Heart left ventricle (tissue), 13 donors: ENCODE results near the gene TRIM44.

Experiments
- CTCF ChIP-seq, 12 donors: fragments of 200-600 bp; sonication (generic) in 4 of 12; IDR thresholded peaks; one replicate each; pipeline versions ENCODE4 v1.5.0 to v1.8.0; 2018 to 2022; ENCODE audit warnings: antibody characterized with exemption in 12 of 12, mild to moderate bottlenecking in 5 of 12
- POLR2A ChIP-seq, 2 donors: fragments of 450-650 bp; IDR thresholded peaks; one replicate each; pipeline ENCODE4 v1.6.1; 2017; ENCODE audit warnings: antibody characterized with exemption in 2 of 2, mild to moderate bottlenecking in 2 of 2, moderate library complexity in 2 of 2
- donor health status: ischemic (EF 13 %, LVEDD 7.1; RV severe dilation, severe dysfunction).
- donor health status: DM: no; HTN: yes; CAD: no.
- donor health status: DM: no; HTN: no; CAD: no.
- donor health status: ischemic (EF 25% LVEDD 6.9; RV normal size, moderate dysfunction).
- donor health status: ischemic (EF 25% LVEDD 5.7; RV mildly dilated, moderate dysfunction).
- donor health status: ischemic (EF 35%, LVEDD 5.7; RV mildly dilated, moderate dysfunction).
- donor health status: nonischemic (EF 11% LVEDD 7.7; RV severe dilation, severe dysfunction).
- donor health status: DM: yes; HTN: yes; CAD: no.
- donor health status: PGD.
- donor health status: ischemic (EF 29% LVEDD 5.4; RV normal size, mild dysfunction).
- donor health status: nonischemic (EF 23%, LVEDD 6.1; RV moderate dilation, normal function).

- TF ChIP-seq CTCF (IDR thresholded peaks at IDR 0.05) (no peak), POLR2A (IDR thresholded peaks at IDR 0.05) (no peak)
Measured at GRCh38 chr11:35689081-35689996, 26.8 kb downstream of the TRIM44 start.
